ENCODE data around the gene DEFB121. TPM values are rescaled to one million over a fixed set of nuclear protein-coding genes. Genes with fewer than 3 reads are reported as not detected.

Gene DEFB121
- total RNA-seq, result not detected

GRCh38 chr20:31406115-31406514 lies at the start of gene DEFB121:
Gene DEFB121 (minus strand): TSS chr20:31406215. CDS start chr20:31406152, 63 bp downstream.
- TF ChIP-seq CTCF (IDR thresholded peaks at IDR 0.05 in 4 of 5, conservative IDR thresholded peaks at IDR 0.05 in 1 of 5) (no peak), POLR2A (IDR thresholded peaks at IDR 0.05) (no peak)
- Histone ChIP-seq H3K27me3 (no peaks in the 10 kb centered on the region), H3K9me3 (no peaks in the 10 kb centered on the region), H3K36me3 (no peaks in the 10 kb centered on the region), H3K27ac (no peak within 1 kb of the TSS), H3K4me1 (no peaks in the 10 kb centered on the region), H3K4me3 (no peak within 1 kb of the TSS)
- ATAC-seq, result no peak
- no peak for DNase-seq
- in situ Hi-C loops (cut with MboI; ENCODE audit: low sequenced_read_pairs in 4 of 4) (no loop called here), intact Hi-C loops (cut with DNase I; ENCODE audit: low total_unique reads) (no loop called here)

- Histone ChIP-seq H3K4me3 (no peak overlapping the region), H3K9me3 (no peaks in the 10 kb centered on the region), H3K27me3 (peaks cover 0 to 7% (median 5%) of the 10 kb centered on the region in 3 donors), H3K4me1 (no peaks in the 10 kb centered on the region), H3K27ac (no peak overlapping the region), H3K36me3 (no peaks in the 10 kb centered on the region)
- DNase-seq (no peak), ATAC-seq (no peak)
- no peak for TF ChIP-seq CTCF (IDR thresholded peaks at IDR 0.05 in 4 of 5, conservative IDR thresholded peaks at IDR 0.05 in 1 of 5)
- no peak for TF ChIP-seq POLR2A (IDR thresholded peaks at IDR 0.05)
- intact Hi-C loops (cut with DNase I; ENCODE audit: low total_unique reads) (no loop called here), in situ Hi-C loops (cut with MboI; ENCODE audit: low sequenced_read_pairs in 4 of 4) (no loop called here)
These were observed 48.3 kb upstream of the DEFB121 start for GRCh38 chr20:31454361-31454760.

- Histone ChIP-seq H3K27ac (no peak overlapping the region), H3K36me3 (no peaks in the 10 kb centered on the region), H3K4me3 (no peak overlapping the region), H3K4me1 (no peaks in the 10 kb centered on the region), H3K27me3 (no peaks in the 10 kb centered on the region), H3K9me3 (no peaks in the 10 kb centered on the region)
- in situ Hi-C loops (cut with MboI; ENCODE audit: low sequenced_read_pairs in 4 of 4) (no loop called here), intact Hi-C loops (cut with DNase I; ENCODE audit: low total_unique reads) (no loop called here)
- TF ChIP-seq CTCF (IDR thresholded peaks at IDR 0.05 in 4 of 5, conservative IDR thresholded peaks at IDR 0.05 in 1 of 5), result no peak
- no peak for TF ChIP-seq POLR2A (IDR thresholded peaks at IDR 0.05)
- DNase-seq (no peak), ATAC-seq (no peak)
These were observed 46.6 kb upstream of the DEFB121 start for GRCh38 chr20:31452575-31452974.

- no peak overlapping the region for H3K27ac ChIP-seq
- H3K4me3 ChIP-seq, result no peak overlapping the region
- DNase-seq (no peak), ATAC-seq (no peak)
- H3K4me1 ChIP-seq, result no peaks in the 10 kb centered on the region
- H3K36me3 ChIP-seq, result no peaks in the 10 kb centered on the region
- in situ Hi-C loops (cut with MboI; ENCODE audit: low sequenced_read_pairs in 4 of 4) (no loop called here), intact Hi-C loops (cut with DNase I; ENCODE audit: low total_unique reads) (no loop called here)
- no peaks in the 10 kb centered on the region for H3K9me3 ChIP-seq
- no peak for TF ChIP-seq CTCF (IDR thresholded peaks at IDR 0.05 in 4 of 5, conservative IDR thresholded peaks at IDR 0.05 in 1 of 5)
- TF ChIP-seq POLR2A (IDR thresholded peaks at IDR 0.05), result no peak
- no peaks in the 10 kb centered on the region for H3K27me3 ChIP-seq
These were observed 43.7 kb upstream of the DEFB121 start for GRCh38 chr20:31449511-31450414.
